Hepatocyte (in vitro differentiated cells): Measurements from ENCODE around the gene BANK1.

Experiments used
- CTCF ChIP-seq: fragments of 200-600 bp; sonication (generic); IDR thresholded peaks from 2 replicates; pipeline ENCODE4 v1.5.1; 2016; ENCODE audit warnings: antibody characterized with exemption, mild to moderate bottlenecking; ENCODE audit not compliant: poor library complexity
- EZH2 ChIP-seq: fragments of 200-600 bp; sonication (generic); IDR thresholded peaks from 2 replicates; pipeline ENCODE4 v1.6.1; 2016; ENCODE audit warnings: antibody characterized with exemption, mild to moderate bottlenecking, borderline replicate concordance
- EZH2phosphoT487 ChIP-seq: fragments of 200-600 bp; sonication (generic); IDR thresholded peaks from one replicate; pipeline ENCODE4 v1.6.1; 2018; ENCODE audit warnings: antibody characterized with exemption, mild to moderate bottlenecking, low read depth, moderate library complexity; ENCODE audit not compliant: unreplicated experiment, severe bottlenecking

DNA sequence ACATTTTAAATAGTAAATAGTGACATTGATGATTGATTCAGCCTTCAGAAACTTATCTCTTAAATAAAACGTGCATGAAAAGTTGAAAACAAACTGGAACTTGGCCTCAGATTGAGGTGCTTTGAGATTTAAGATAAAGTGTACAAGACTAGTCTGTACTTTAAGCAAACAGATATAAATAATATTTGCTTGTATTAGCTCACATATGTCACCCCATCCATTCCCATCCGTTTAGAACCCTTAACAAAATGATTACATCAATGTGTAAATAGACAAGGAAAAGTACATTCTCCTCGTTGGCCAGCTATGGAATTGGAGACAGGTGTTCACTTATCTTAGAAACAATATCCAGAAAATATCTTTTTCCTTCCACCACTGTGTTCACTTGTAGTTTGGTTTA lies 130.8 kb downstream of the BANK1 start:
- TF ChIP-seq CTCF = no peak
- TF ChIP-seq EZH2phosphoT487 = no peak
- TF ChIP-seq EZH2 = no peak
